Measurements from ENCODE around the gene ZNF496.

The ZNF496 gene

DNA sequence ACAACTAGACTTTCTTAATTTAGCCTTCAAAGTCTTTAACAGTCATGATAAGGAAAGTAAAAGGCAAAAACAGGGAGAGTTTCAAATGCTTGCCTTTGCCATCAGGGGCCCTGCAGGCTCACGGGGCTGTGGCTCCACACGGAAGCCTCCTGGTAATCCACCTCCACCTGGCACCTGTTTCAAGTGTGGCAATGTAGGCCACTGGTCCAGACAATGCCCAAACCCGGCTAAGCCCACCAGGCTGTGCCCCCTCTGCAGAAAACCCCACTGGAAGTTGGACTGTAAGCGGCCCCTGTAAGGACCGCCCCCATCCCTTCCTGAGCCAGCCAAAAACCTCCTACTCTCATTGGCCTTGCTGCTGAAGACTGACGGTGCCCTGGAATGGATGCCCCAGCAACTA lies 43.3 kb downstream of the ZNF496 start:
- no peak overlapping the region for H3K4me3 ChIP-seq (ENCODE audit: low read length)
- no peak for DNase-seq (ENCODE audit: low read depth)
- TF ChIP-seq, protein P1, sequence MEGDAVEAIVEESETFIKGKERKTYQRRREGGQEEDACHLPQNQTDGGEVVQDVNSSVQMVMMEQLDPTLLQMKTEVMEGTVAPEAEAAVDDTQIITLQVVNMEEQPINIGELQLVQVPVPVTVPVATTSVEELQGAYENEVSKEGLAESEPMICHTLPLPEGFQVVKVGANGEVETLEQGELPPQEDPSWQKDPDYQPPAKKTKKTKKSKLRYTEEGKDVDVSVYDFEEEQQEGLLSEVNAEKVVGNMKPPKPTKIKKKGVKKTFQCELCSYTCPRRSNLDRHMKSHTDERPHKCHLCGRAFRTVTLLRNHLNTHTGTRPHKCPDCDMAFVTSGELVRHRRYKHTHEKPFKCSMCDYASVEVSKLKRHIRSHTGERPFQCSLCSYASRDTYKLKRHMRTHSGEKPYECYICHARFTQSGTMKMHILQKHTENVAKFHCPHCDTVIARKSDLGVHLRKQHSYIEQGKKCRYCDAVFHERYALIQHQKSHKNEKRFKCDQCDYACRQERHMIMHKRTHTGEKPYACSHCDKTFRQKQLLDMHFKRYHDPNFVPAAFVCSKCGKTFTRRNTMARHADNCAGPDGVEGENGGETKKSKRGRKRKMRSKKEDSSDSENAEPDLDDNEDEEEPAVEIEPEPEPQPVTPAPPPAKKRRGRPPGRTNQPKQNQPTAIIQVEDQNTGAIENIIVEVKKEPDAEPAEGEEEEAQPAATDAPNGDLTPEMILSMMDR (IDR thresholded peaks at IDR 0.05; ENCODE audit: insufficient read depth, low read depth, low read length, missing control alignments), result no peak

DNA sequence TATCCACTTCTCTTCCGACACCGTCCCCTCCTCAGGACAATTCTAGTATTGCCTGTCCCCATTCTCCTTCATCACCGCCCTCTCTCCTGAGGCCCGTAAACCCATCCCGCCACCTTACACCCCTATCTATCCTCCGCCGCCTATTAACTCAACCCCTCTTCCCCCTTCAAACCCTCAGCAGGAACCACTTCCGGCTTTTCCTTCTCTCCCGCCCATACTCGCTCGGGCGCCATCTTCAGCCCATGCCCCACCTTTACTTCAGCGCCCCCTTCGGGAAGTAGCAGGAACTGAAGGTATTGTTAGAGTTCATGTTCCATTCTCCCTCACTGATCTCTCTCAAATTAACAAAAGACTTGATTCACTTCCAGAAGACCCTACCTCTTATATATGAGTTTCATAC lies 44.2 kb downstream of the ZNF496 start:
- TF ChIP-seq, protein P1 (IDR thresholded peaks at IDR 0.05; ENCODE audit: insufficient read depth, low read depth, low read length, missing control alignments), result no peak
- no peak for DNase-seq (ENCODE audit: low read depth)

DNA sequence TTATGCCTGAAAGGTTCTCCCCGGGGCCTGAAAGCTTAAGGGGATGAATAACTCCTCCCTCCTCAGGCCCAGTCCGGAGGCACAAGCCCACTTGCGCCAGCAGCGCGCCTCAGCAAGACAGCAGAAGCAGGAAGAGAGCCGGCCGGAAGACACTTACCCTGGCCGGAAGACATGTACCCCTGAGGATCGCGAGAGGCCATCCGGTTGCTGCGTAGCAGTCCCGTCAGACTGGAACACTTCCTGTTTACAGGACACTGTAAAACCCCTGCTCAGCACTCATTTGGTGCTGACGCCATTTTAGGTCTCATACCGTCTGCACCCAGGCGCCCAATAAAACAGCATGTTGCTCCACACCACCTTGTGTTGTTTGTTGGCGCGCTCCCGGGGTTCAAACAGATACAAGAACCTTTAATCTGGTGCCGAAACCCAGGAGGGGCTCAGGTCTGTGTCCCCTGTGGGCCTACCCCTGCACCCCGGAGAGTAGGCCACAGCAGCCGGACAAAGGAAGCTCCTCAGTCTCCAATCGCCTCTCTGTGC lies 45.5 kb downstream of the ZNF496 start:
- no peak for DNase-seq (ENCODE audit: low read depth)
- no peak overlapping the region for H3K4me3 ChIP-seq (ENCODE audit: low read length)
- TF ChIP-seq, protein P1 (IDR thresholded peaks at IDR 0.05; ENCODE audit: insufficient read depth, low read depth, low read length, missing control alignments), result no peak

More for the DNA sequence above, 44.2 kb downstream of the ZNF496 start:
- no peak overlapping the region for H3K4me3 ChIP-seq (ENCODE audit: low read length)

DNA sequence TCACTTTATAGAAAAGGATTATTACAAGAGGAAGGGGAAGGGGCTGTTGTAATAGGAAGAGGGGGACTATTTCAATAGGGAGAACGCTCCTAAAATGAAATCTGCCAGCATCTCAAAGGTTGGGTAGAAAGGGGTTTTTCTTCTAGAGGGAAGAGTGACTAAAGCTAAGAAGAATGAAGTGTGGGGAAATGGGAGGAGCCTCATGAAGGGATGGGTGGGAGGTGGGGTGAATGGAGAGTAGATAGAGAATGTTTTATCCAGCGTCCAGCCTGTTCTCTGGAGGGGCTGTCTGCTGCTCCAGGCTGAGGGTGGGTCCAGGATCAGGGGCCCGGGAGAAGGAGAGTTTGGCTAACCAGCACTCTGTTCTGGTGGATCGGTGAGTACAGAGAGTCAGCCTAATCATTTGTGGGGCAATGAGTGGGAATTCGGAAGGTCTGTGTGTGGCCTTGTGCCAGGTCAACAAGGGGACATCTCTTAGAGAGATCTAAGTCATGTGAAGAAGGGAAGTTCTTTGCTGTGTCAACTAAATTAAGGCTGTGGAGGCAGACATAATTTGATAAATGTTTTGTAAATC lies 50.6 kb downstream of the ZNF496 start:
- no peak for DNase-seq (ENCODE audit: low read depth)
- H3K4me3 ChIP-seq (ENCODE audit: low read length), result no peak overlapping the region
- TF ChIP-seq, protein P1 (IDR thresholded peaks at IDR 0.05; ENCODE audit: insufficient read depth, low read depth, low read length, missing control alignments), result no peak

DNA sequence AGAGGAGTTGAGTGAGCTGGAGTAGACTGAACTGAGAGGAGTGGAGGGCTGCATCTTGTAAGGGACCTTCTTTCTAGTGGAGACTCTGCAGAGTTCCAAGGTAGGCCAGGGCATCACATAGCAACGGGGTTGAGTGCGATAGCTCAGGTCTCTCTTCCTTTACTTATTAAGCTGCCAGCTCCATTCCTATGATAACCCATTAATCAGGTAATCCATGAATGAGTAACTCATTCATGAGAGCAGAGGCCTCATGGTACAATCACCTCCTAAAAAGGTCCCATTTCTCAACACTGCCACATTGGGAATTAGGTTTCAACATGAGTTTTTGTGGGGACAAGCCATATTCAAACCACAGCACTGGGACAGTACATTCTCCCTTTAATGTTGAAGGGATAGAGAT lies 54.5 kb downstream of the ZNF496 start:
- no peak for DNase-seq (ENCODE audit: low read depth)
- H3K4me3 ChIP-seq (ENCODE audit: low read length), result no peak overlapping the region
- TF ChIP-seq, protein P1 (IDR thresholded peaks at IDR 0.05; ENCODE audit: insufficient read depth, low read depth, low read length, missing control alignments), result no peak

DNA sequence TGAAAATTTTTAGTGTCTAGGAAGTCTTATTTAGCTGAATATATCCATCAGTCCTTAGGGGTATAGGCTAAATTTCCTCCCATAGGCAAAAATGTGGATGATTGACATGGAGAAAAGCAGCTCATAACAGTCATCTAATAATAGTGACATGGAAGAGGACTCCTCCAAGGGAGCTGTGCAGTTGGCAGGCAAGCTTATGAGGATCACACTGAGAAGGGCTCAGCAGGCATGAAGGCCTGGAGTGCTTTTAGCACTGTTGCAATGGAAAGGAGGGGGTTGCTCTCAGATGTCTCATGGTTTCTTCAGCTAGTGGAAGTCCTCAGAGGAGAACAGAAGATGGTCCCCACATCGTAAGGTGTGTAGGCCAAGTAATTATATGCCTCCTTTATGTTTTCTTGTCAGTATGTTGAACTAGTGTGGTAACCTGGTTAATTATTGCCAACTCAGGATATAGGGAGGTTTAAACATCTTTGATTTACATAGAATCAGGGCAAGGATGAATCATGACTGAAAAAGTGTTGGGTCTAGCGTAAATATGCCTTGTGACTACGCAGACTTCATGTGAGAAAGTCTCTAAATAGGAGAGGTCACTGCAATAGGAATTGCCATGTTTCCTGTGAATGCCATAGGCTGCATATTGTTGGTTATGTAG lies 56.9 kb downstream of the ZNF496 start:
- TF ChIP-seq, protein P1 (IDR thresholded peaks at IDR 0.05; ENCODE audit: insufficient read depth, low read depth, low read length, missing control alignments), result no peak
- no peak overlapping the region for H3K4me3 ChIP-seq (ENCODE audit: low read length)
- no peak for DNase-seq (ENCODE audit: low read depth)

Data from epithelial cell of esophagus (primary cell).